BJ (cell line): ENCODE data around the gene BHLHE23. TPM values are rescaled to one million over a fixed set of nuclear protein-coding genes. Genes with fewer than 3 reads are reported as not detected.

ENCODE experiments used
- CTCF ChIA-PET: fragments of 350-600 bp; formaldehyde crosslinking; extraction: SDS; loops from one replicate; lab custom pipeline; 2021; ENCODE audit warnings: antibody characterized with exemption, inconsistent platforms; lab: Yijun Ruan, JAX
- POLR2A ChIA-PET: fragments of 300-600 bp; sonication (Branson Sonifier 250); formaldehyde crosslinking; extraction: SDS; loops from one replicate; lab custom pipeline; 2021; ENCODE audit warnings: antibody characterized with exemption; lab: Charles Lee
- DNase-seq: peaks from one replicate; pipeline ENCODE4 v3.0.0-alpha.2; 2011; ENCODE audit warnings: low read depth
- H3K27me3 ChIP-seq: 2 replicates; pipeline ENCODE4 v1.6.0; 2011; ENCODE audit warnings: low read length; ENCODE audit not compliant: control insufficient read depth, insufficient read depth
- H3K36me3 ChIP-seq: 2 replicates; pipeline ENCODE4 v1.5.1; 2011; ENCODE audit warnings: low read length; ENCODE audit not compliant: control insufficient read depth, insufficient read depth
- H3K4me3 ChIP-seq: 2 replicates; pipeline ENCODE4 v1.5.1; 2011; ENCODE audit warnings: low read depth, mild to moderate bottlenecking, control low read depth, low read length
- polyA plus RNA-seq: library from polyadenylated mRNA; depleted of rRNA; stranded (reverse); fragments of >200 nt; gene quantifications from 2 replicates; pipeline ENCODE4 v1.2.3, GENCODE V29; 2011
- TF ChIP-seq, protein P1 (sequence below): IDR thresholded peaks from 2 replicates; pipeline ENCODE4 v1.5.1; 2011; ENCODE audit warnings: low read depth, mild to moderate bottlenecking, control low read depth, inconsistent platforms, low read length, moderate library complexity; ENCODE audit not compliant: insufficient read depth

Gene BHLHE23
- polyA plus RNA-seq, 1 experiment: not detected

DNA sequence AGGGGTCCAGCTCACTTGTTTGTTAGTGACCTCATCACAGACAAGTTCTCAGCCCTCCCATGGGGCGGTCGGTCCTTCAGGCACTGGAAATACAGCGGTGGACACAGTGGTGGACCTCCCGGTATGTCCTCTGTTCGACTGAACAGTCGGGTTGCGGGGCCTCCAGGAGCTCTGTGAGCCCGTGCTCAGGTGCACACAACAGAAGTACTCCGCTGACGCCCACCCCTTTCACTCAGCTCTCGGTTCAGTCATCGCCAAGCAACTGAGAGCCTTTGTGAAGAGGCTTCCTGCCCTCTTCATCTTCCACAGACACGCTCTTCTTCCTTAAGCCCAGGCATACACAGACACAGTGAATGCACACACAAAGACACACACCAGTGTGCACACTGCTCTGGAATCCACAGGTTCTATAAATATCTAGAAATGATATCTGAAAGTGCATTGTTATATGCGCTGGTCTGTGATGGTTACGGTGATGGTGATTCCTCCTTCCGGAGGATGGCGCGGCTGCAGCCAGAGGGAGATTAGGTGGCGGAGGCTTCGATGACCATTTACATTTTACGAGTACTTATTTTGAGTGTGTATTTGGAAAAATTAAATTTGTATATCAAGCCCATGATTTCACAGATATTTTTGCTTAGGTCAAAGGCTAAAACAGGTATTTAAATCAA is 46.8 kb upstream of the BHLHE23 start:
- peaks cover 10% of the 10 kb centered on the region for H3K27me3 ChIP-seq
- no peak overlapping the region for H3K4me3 ChIP-seq
- H3K36me3 ChIP-seq: no peaks in the 10 kb centered on the region
- POLR2A ChIA-PET: no interaction called here
- no peak for DNase-seq
- TF ChIP-seq, protein P1, sequence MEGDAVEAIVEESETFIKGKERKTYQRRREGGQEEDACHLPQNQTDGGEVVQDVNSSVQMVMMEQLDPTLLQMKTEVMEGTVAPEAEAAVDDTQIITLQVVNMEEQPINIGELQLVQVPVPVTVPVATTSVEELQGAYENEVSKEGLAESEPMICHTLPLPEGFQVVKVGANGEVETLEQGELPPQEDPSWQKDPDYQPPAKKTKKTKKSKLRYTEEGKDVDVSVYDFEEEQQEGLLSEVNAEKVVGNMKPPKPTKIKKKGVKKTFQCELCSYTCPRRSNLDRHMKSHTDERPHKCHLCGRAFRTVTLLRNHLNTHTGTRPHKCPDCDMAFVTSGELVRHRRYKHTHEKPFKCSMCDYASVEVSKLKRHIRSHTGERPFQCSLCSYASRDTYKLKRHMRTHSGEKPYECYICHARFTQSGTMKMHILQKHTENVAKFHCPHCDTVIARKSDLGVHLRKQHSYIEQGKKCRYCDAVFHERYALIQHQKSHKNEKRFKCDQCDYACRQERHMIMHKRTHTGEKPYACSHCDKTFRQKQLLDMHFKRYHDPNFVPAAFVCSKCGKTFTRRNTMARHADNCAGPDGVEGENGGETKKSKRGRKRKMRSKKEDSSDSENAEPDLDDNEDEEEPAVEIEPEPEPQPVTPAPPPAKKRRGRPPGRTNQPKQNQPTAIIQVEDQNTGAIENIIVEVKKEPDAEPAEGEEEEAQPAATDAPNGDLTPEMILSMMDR: no peak
- CTCF ChIA-PET: interaction anchor here (1.8 kb wide), 1 partner anchor 170 kb away, joined by 5 read pairs; no protein-coding TSS in a partner anchor

DNA sequence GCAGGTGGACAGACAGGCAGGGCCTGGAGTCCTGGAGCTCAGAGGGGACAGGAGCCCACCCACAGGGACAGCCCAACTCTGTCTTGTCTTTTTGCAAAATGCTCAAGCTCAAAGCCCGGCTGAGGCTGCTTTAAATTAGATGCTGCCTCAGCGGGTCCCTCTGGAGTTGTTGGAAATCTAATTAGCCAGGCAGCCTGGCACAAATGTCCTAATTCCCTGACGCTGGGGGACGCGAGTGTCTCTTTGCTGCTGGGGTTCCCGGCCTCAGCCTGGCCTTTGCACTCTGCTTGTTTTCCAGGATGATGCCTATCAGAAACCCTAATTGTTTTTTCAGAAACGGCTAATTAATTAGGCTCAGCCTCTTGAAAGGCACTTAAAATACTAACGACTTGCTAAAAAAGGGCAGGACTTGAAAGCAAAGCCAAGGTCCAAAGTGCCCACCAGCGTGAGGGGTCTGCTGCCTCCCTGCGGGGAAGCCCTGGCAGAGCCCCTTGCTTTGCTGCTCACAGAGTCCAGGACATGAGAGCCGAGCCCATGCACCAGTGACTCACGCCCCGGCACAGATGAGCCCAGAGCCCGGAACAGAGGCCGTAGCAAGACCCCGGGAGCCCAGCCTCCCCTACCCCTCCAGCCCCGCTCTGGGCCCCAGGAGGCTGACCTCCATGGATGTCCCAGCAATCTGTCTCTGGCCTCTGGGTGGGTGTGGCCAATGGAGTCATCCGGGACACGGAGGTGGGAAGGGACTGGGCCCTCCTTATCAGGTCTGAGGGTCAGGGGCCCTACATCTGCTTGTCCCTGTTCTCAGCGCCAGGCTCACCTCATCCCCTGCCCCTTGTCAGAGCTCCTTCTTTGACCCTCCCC is 46.0 kb upstream of the BHLHE23 start:
- H3K27me3 ChIP-seq: peaks cover 8% of the 10 kb centered on the region
- CTCF ChIA-PET: interaction anchor here (0.6 to 1.1 kb wide), 2 partner anchors 330 to 931 kb away, joined by 3 read pairs; partner anchors contain the start of gene LSM14B
- POLR2A ChIA-PET: no interaction called here
- H3K4me3 ChIP-seq: no peak overlapping the region
- TF ChIP-seq, protein P1: no peak
- DNase-seq: no peak
- H3K36me3 ChIP-seq: no peaks in the 10 kb centered on the region

DNA sequence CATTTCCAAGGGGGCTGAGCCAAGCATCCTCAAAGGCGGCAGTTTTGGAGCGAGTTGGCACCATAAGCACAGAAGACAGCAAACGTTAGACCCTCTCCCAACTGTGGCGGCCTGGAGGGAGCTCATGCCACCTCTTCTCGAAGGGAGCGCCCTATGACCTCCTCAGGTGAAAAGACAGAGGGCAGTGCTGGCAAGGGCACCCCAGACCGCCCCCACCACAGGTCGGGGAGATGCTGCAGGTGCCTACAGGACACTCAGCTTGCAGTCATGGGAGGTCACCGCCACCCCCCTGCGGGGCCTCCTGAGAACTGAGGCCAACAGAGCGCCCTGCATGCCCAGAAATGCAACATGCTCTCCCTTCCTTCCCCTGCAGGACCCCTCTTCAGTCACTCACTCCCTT is 45.1 kb upstream of the BHLHE23 start:
- ChIA-PET CTCF (interaction anchor here (0.6 to 1.1 kb wide), 2 partner anchors 331 to 930 kb away, joined by 3 read pairs; partner anchors contain the start of gene LSM14B), POLR2A (no interaction called here)
- H3K4me3 ChIP-seq: no peak overlapping the region
- no peaks in the 10 kb centered on the region for H3K36me3 ChIP-seq
- TF ChIP-seq, protein P1: no peak
- no peak for DNase-seq
- H3K27me3 ChIP-seq: peaks cover 8% of the 10 kb centered on the region

DNA sequence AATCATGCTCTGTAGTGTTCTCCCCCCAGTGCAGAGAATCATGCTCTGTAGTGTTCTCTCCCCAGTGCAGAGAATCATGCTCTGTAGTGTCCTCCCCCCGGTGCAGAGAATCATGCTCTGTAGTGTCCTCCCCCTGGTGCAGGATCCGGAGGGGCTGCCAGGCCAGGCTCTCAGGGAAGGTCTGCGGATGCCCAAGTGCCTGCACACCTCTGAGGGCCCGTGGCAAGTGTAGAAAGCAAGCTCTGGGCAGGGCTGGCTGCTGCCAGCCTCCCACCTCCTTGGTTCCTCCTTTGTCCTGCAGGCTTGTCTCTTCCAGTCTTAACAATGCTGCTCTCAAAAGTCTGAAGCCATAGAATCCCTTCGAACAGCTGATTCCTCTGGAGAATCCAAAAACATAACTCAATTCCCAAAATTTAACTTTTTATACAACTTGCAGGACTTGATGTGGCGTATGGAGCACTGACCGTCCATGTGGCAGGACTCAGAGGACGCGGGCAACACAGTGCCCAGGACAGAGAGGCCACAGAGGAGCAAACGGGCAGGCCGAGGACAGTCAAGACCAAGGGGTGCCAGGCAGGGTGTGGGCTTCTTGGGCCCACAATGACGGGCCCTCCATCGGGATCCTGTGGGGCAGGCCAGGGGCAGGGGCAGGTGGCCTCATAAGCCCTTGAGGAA is 44.6 kb upstream of the BHLHE23 start:
- Histone ChIP-seq H3K4me3 (no peak overlapping the region), H3K36me3 (no peaks in the 10 kb centered on the region), H3K27me3 (peaks cover 8% of the 10 kb centered on the region)
- CTCF ChIA-PET: interaction anchor here (1.1 kb wide), 1 partner anchor 331 kb away, joined by 3 read pairs; no protein-coding TSS in a partner anchor
- POLR2A ChIA-PET: no interaction called here
- TF ChIP-seq, protein P1: no peak
- no peak for DNase-seq
